GM18498 (cell line): ENCODE results near the gene TCIRG1.
A peak's percentile ranks its signal among the peaks of the same experiment; 100 is the strongest.

Experiments used
- ATAC-seq: cut with Tn5 transposase; IDR thresholded peaks from one replicate; pipeline ENCODE4 v1.9.1; 2021; ENCODE audit warnings: mild to moderate bottlenecking, moderate library complexity; ENCODE audit not compliant: unreplicated experiment

Gene TCIRG1

DNA sequence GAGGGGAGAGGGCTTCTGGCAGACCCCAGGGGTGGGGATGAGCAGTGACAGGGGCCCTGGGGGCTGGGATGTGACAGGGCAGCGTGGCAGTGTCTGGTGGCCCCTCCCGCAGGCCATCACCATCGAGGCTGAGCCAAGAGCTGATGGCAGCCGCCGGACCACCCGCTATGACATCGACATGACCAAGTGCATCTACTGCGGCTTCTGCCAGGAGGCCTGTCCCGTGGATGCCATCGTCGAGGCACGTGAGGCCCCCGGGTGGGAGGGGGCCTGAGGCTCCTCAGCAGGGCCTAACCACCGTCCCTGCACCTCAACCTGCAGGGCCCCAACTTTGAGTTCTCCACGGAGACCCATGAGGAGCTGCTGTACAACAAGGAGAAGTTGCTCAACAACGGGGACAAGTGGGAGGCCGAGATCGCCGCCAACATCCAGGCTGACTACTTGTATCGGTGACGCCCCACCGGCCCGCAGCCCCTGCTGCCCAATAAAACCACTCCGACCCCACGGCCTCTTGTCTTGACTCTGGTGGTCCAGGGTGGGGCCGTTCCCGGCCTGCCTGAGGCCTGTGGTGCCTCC is 2.6 kb upstream of the TCIRG1 start:
- ATAC-seq: no peak

DNA sequence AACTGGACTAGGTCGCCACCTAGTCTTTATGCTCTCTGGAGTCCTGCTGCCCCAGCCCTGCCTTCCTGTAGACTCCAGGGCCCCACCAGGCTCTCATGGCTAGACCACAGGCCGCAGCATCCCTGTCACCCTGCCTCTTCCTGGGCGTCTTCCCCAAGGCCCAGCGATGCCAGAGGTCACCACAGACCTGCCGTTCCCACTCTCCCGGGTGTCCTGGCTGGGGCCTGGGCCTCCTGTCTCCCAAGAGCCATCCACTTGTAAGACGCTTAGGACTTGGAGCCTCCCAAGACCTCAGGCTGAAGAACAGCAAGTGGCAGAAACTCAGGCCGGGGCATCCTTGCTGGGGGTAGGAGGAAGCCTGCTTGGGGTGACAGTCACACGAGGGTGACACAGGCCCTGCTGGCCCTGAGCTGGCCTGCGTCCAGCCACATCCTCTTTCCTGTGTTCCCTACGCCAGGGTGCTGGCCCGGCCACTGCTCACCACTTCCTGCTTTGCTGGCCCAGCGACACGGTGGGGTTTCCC is 2.0 kb upstream of the TCIRG1 start:
- no peak for ATAC-seq

GRCh38 chr11:68037411-68038225 is 1.2 kb upstream of the TCIRG1 start:
- no peak for ATAC-seq

- ATAC-seq: no peak
Measured at GRCh38 chr11:68038226-68038717, 553 bp upstream of the TCIRG1 start.

- ATAC-seq: no peak
Measured at GRCh38 chr11:68039526-68040086, 781 bp downstream of the TCIRG1 start.

GRCh38 chr11:68040101-68040956 is 1.5 kb downstream of the TCIRG1 start:
- ATAC-seq: peak; percentile 50

- ATAC-seq: no peak
Measured at GRCh38 chr11:68040957-68041591, 2.2 kb downstream of the TCIRG1 start.

DNA sequence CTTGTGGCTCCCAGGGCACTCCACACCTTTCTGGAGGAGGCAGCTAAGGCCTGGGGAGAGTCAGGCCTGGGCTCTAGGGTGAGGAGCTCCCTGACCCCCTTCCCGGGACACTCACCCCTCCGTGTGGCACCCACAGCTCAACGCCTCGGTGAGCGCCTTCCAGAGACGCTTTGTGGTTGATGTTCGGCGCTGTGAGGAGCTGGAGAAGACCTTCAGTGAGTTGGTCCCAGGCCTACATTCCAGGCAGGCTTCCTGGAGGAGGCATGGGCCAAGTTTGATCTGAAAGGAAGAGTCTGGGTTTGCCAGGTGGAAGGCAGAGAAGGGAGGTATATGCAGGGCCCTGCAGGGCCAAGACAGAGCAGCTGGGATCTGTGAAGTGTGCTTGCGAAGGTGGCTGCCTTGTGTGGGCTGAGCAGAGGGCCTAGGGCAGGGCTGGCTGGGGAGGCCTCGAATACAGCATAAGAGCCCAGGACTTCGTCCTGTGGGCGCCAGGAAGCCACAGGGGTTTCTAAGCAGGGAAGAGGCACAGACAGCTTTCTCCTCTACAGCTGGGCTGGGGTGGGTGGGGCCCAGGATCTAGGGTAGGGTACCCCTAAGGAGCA is 2.9 kb downstream of the TCIRG1 start:
- ATAC-seq: no peak

- ATAC-seq: no peak
Measured at GRCh38 chr11:68042219-68043028, 3.6 kb downstream of the TCIRG1 start.

- ATAC-seq: no peak
Measured at GRCh38 chr11:68043029-68043348, 4.2 kb downstream of the TCIRG1 start.

DNA sequence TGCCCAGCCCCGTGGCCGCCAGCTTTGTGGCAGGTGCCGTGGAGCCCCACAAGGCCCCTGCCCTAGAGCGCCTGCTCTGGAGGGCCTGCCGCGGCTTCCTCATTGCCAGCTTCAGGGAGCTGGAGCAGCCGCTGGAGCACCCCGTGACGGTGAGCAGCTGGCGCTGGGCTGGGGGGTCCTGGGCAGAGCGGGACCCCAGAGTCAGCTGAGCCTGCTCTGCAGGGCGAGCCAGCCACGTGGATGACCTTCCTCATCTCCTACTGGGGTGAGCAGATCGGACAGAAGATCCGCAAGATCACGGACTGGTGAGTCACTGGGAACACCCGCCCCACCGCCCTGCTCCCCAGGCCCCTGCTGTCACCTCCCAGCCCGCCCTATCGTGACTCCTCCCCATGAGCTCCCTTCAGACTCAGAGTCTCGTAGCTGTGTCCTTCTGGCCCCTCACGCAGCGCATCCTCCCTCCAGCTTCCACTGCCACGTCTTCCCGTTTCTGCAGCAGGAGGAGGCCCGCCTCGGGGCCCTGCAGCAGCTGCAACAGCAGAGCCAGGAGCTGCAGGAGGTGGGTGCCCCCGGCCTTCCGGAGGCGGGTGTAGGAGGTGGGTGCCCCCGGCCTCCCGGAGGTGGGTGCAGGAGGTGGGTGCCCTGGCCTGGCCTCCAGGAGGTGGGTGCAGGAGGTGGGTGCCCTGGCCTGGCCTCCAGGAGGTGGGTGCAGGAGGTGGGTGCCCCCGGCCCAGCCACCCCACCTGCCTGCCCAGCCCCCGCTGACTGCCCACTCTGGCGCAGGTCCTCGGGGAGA is 4.7 kb downstream of the TCIRG1 start:
- no peak for ATAC-seq

DNA sequence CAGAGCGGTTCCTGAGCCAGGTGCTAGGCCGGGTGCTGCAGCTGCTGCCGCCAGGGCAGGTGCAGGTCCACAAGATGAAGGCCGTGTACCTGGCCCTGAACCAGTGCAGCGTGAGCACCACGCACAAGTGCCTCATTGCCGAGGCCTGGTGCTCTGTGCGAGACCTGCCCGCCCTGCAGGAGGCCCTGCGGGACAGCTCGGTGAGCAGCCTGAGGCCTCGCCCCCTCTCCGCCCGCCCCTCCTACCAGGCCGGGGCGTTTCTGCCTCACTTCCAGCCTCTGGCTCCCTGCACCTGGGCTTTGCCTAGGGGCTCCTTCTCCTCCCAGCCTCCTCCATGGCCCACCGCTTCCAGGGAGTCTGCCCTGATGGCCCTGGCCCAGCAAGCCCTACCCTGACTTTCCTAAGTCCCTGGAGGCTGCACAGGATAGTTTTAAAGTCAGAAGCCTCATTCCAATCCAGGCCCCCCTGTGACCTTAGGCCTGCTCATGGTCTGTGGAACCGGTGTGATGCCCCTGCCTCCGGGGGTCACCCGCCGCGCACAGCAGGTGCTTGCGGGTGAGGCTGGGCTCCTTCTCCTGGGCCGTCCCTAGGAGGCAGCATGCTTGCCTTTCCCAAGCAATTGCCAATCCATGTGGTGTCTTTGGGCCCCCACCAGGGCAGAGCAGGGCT is 5.5 kb downstream of the TCIRG1 start:
- ATAC-seq: no peak

DNA sequence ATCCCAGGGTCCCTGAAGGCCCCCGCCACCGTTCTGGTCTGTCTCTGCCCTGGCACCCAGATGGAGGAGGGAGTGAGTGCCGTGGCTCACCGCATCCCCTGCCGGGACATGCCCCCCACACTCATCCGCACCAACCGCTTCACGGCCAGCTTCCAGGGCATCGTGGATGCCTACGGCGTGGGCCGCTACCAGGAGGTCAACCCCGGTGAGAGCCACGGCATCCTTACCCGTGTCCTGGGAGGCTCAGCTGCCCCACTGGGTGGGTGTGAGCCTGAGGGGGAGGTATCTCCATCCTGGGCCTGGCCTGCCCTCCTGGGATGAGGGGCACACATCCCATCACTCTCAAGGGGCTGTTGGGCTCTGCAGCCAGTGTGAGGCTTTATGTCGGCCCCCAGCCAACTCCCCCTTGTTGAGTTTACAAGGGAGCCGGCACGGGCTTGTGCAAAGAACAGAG is 6.1 kb downstream of the TCIRG1 start:
- ATAC-seq: no peak

DNA sequence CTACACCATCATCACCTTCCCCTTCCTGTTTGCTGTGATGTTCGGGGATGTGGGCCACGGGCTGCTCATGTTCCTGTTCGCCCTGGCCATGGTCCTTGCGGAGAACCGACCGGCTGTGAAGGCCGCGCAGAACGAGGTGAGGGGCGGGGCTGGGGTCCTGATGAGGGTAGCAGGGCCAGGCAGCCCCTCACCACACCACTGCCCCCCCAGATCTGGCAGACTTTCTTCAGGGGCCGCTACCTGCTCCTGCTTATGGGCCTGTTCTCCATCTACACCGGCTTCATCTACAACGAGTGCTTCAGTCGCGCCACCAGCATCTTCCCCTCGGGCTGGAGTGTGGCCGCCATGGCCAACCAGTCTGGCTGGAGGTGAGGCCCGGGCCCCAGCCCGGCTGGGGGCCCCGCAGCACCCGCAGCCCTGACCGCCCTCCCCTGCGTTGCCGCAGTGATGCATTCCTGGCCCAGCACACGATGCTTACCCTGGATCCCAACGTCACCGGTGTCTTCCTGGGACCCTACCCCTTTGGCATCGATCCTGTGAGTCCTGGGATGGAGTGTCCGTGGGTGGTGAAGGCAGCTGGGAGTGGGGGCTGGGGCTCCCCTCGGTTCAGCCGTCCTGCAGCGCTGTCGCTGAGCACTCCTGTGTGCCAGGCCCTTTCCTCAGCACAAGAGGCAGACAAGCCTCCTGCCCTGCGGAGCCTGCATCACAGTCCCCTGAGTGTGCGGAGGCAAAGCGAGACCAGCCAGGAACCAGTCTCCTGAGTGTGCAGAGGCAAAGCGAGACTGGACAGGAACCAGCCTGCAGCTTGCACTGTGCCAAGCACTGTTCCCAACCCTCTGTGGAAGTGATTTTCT is 8.8 kb downstream of the TCIRG1 start:
- no peak for ATAC-seq

- ATAC-seq: no peak
Measured at GRCh38 chr11:68048681-68049508, 10.1 kb downstream of the TCIRG1 start.
